HEK293 (cell line): ENCODE measurements around the gene SVOPL.

Experiments
- CTCF ChIA-PET: fragments of 350-600 bp; formaldehyde crosslinking; extraction: SDS; loops from one replicate; lab custom pipeline; 2021; ENCODE audit warnings: antibody characterized with exemption; lab: Yijun Ruan, JAX
- POLR2A ChIA-PET: fragments of 300-600 bp; formaldehyde crosslinking; extraction: SDS; loops from one replicate; lab custom pipeline; 2020; ENCODE audit warnings: antibody characterized with exemption, inconsistent platforms; lab: Yijun Ruan, JAX
- H3K27ac ChIP-seq: fragments of 200-500 bp; sonication (Bioruptor generic); 2 replicates; pipeline ENCODE4 v1.5.1; 2014; ENCODE audit warnings: low read depth, low read length, control low read depth, inconsistent platforms; ENCODE audit errors: extremely low read depth
- H3K36me3 ChIP-seq, 2 experiments: fragments of 200-500 bp in 1 of 2; sonication (Bioruptor generic) in 1 of 2; 1 replicate in 1 of 2; 2 replicates in 1 of 2; pipeline ENCODE4 v1.5.1; 2014 to 2017; ENCODE audit warnings: inconsistent platforms in 2 of 2, low read length in 2 of 2; ENCODE audit not compliant: control insufficient read depth in 2 of 2, insufficient read depth in 1 of 2
- H3K4me1 ChIP-seq: fragments of 200-500 bp; sonication (Bioruptor generic); 2 replicates; pipeline ENCODE4 v1.5.1; 2014; ENCODE audit warnings: mild to moderate bottlenecking, low read length, inconsistent platforms; ENCODE audit not compliant: control insufficient read depth, insufficient read depth
- H3K4me3 ChIP-seq: 2 replicates; pipeline ENCODE4 v1.5.1; 2011; ENCODE audit warnings: low read depth, mild to moderate bottlenecking, control low read depth, low read length, moderate library complexity
- H3K9me3 ChIP-seq: fragments of 200-500 bp; sonication (Bioruptor generic); 2 replicates; pipeline ENCODE4 v1.5.1; 2014; ENCODE audit warnings: low read depth, low read length, inconsistent platforms; ENCODE audit not compliant: control insufficient read depth, insufficient read depth
- HOXD13 ChIP-seq: sonication (generic); formaldehyde crosslinking; IDR thresholded peaks from 2 replicates; pipeline ENCODE4 v1.8.0; 2022; ENCODE audit warnings: missing genetic modification reagents, borderline replicate concordance
- KLF16 ChIP-seq: fragments of 450-650 bp; formaldehyde crosslinking; IDR thresholded peaks from 2 replicates; pipeline ENCODE4 v1.5.1; 2017; ENCODE audit warnings: missing biosample characterization, missing genetic modification characterization
- PRDM10 ChIP-seq: fragments of 450-650 bp; formaldehyde crosslinking; IDR thresholded peaks from 2 replicates; pipeline ENCODE4 v1.5.1; 2016; ENCODE audit warnings: missing biosample characterization, missing genetic modification characterization
- PRDM4 ChIP-seq: fragments of 450-650 bp; formaldehyde crosslinking; IDR thresholded peaks from 2 replicates; pipeline ENCODE4 v1.5.1; 2017; ENCODE audit warnings: missing biosample characterization, missing genetic modification characterization
- ZBTB11 ChIP-seq: fragments of 450-650 bp; formaldehyde crosslinking; conservative IDR thresholded peaks from 2 replicates; pipeline ENCODE4 v1.5.1; 2016; ENCODE audit warnings: low read depth, missing biosample characterization, missing genetic modification characterization
- ZNF174 ChIP-seq: fragments of 450-650 bp; formaldehyde crosslinking; IDR thresholded peaks from 2 replicates; pipeline ENCODE4 v1.5.0; 2017; ENCODE audit warnings: missing biosample characterization, mild to moderate bottlenecking, missing genetic modification characterization
- ZNF23 ChIP-seq: fragments of 450-650 bp; formaldehyde crosslinking; IDR thresholded peaks from 2 replicates; pipeline ENCODE4 v1.5.1; 2016; ENCODE audit warnings: missing biosample characterization, missing genetic modification characterization, borderline replicate concordance
- ZNF354C ChIP-seq: fragments of 450-650 bp; formaldehyde crosslinking; IDR thresholded peaks from 2 replicates; pipeline ENCODE4 v1.5.1; 2016; ENCODE audit warnings: missing biosample characterization, missing genetic modification characterization, low read depth, borderline replicate concordance
- ZNF544 ChIP-seq: fragments of 450-650 bp; formaldehyde crosslinking; IDR thresholded peaks from 2 replicates; pipeline ENCODE4 v1.5.0; 2017; ENCODE audit warnings: missing biosample characterization, missing genetic modification characterization
- ZNF560 ChIP-seq: fragments of 450-650 bp; formaldehyde crosslinking; IDR thresholded peaks from 2 replicates; pipeline ENCODE4 v1.5.1; 2017; ENCODE audit warnings: missing biosample characterization, missing genetic modification characterization, borderline replicate concordance
- ZNF571 ChIP-seq: fragments of 450-650 bp; formaldehyde crosslinking; IDR thresholded peaks from 2 replicates; pipeline ENCODE4 v1.5.0; 2017; ENCODE audit warnings: missing biosample characterization, missing genetic modification characterization
- ZNF658 ChIP-seq: fragments of 450-650 bp; formaldehyde crosslinking; IDR thresholded peaks from 2 replicates; pipeline ENCODE4; 2016; ENCODE audit warnings: missing biosample characterization, missing genetic modification characterization
- ZNF670 ChIP-seq: fragments of 450-650 bp; formaldehyde crosslinking; IDR thresholded peaks from 2 replicates; pipeline ENCODE4 v1.5.1; 2016; ENCODE audit warnings: missing biosample characterization, missing genetic modification characterization, low read depth
- ZSCAN16 ChIP-seq: fragments of 450-650 bp; formaldehyde crosslinking; IDR thresholded peaks from 2 replicates; pipeline ENCODE4 v1.5.1; 2016; ENCODE audit warnings: missing biosample characterization, missing genetic modification characterization
- ZXDB ChIP-seq: fragments of 450-650 bp; formaldehyde crosslinking; IDR thresholded peaks from 2 replicates; pipeline ENCODE4 v1.5.1; 2016; ENCODE audit warnings: missing biosample characterization, missing genetic modification characterization
- TF ChIP-seq, protein P1 (sequence below): fragments of 450-650 bp; formaldehyde crosslinking; IDR thresholded peaks from 2 replicates; pipeline ENCODE4 v1.5.1; 2016; ENCODE audit warnings: missing biosample characterization, missing genetic modification characterization, low read depth
- TF ChIP-seq, protein P2 (sequence below): fragments of 450-650 bp; formaldehyde crosslinking; IDR thresholded peaks from 2 replicates; pipeline ENCODE4 v1.5.1; 2016; ENCODE audit warnings: missing biosample characterization, missing genetic modification characterization

The SVOPL gene

DNA sequence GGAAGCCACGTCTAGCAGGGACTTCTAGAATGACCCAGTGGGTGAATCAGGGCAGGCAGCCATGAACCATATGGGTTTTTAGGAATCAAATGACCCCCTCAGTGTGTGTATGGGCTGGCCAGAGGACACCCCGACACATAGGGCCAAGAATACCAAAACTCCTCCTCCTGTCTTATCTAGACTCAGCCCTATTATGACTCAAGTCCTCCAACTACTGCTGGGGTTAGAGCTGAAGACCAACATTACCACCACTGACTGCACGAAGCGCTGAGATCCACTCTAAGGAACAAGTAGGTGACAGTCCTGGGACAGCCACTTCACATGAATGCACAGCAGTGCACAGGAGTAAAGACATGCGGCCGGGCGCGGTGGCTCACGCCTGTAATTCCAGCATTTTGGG lies 11.5 kb upstream of the SVOPL start (continued):
- TF ChIP-seq KLF16 (tag by site-specific recombination) (no peak), ZBTB11 (tag by site-specific recombination) (no peak), ZNF544 (no peak)
- TF ChIP-seq, all 188 proteins: peak for 0

DNA sequence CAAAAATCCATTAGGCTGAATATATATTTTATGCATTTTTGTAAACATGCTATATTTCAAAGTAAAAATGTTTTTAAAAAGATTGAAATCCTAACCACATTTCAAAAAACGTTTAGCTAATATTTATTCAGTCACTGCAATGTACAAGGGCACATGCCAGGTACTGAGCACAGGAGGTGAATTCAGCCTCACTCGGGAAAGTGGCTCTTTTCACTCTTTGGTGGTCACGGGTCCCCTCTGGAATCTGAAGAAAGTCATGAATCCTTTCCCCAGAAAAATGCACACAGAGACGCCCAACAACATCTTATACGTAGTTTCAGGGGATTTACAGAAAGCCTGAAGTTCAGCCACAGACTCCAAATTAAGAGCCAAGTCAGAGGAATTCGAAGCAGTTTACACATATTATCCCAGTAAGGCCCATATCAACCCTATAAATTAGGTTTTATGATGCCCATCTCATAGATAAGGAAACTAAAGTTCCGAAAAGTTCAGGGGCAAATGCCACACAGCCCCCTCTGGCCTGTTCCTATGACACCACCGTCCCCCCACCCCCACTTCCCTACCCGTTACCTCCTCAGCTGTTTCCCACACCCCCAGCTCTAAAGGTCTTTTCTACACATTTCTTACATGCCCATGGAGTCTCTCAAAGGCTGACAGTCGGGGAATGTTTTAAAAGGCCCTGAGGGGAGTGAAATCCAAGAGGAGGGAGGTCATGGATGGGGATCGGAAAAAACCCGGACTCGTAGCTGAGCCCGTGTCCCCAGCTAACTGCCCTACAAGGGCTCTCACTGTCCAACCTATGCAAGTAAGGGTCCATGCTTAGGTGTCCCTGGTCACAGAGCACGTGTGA lies 9.6 kb upstream of the SVOPL start:
- ChIA-PET CTCF (interaction anchor here (0.6 kb wide), 1 partner anchor 1804 kb away, joined by 4 read pairs; no protein-coding TSS in a partner anchor), POLR2A (no interaction called here)
- H3K9me3 ChIP-seq: no peaks in the 10 kb centered on the region
- no peaks in the 10 kb centered on the region for H3K36me3 ChIP-seq
- TF ChIP-seq ZNF23: no peak
- no peak for TF ChIP-seq ZNF544
- TF ChIP-seq ZNF174 (tag by site-specific recombination): no peak
- no peak for TF ChIP-seq HOXD13 (CRISPR knock-in tag)
- TF ChIP-seq ZNF658 (tag by site-specific recombination): no peak
- TF ChIP-seq ZNF670 (tag by site-specific recombination): no peak
- TF ChIP-seq, protein P1, sequence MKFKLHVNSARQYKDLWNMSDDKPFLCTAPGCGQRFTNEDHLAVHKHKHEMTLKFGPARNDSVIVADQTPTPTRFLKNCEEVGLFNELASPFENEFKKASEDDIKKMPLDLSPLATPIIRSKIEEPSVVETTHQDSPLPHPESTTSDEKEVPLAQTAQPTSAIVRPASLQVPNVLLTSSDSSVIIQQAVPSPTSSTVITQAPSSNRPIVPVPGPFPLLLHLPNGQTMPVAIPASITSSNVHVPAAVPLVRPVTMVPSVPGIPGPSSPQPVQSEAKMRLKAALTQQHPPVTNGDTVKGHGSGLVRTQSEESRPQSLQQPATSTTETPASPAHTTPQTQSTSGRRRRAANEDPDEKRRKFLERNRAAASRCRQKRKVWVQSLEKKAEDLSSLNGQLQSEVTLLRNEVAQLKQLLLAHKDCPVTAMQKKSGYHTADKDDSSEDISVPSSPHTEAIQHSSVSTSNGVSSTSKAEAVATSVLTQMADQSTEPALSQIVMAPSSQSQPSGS (tag by site-specific recombination): no peak
- no peak for TF ChIP-seq ZSCAN16 (tag by site-specific recombination)
- no peak for TF ChIP-seq ZNF560 (tag by site-specific recombination)
- TF ChIP-seq PRDM10 (tag by site-specific recombination): no peak
- no peak for TF ChIP-seq ZNF571 (tag by site-specific recombination)
- no peak overlapping the region for H3K4me3 ChIP-seq
- no peaks in the 10 kb centered on the region for H3K4me1 ChIP-seq
- H3K27ac ChIP-seq: no peak overlapping the region

DNA sequence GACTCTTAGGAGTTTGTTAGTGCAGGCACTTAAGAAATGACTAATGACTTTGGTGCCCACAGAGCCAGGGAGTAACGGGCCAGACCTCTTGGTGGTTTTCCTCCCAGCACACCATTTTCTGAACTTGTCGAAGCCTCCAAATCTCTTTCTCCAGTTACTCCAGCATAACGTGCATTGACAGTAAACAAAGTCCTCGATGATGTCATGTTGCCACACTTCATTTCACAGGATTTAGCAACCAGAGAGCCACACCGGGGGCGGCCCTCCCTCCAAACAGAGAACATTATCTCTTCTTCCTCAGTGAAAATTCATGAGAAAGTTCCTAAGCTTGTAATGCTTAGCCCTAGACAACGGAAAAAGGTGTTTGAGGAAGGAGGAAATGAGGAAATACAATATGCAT lies 4.0 kb upstream of the SVOPL start:
- POLR2A ChIA-PET: no interaction called here
- no peak for TF ChIP-seq PRDM4
- no peak for TF ChIP-seq ZNF354C (tag by site-specific recombination)
- TF ChIP-seq ZXDB (tag by site-specific recombination): no peak
- TF ChIP-seq, protein P2, sequence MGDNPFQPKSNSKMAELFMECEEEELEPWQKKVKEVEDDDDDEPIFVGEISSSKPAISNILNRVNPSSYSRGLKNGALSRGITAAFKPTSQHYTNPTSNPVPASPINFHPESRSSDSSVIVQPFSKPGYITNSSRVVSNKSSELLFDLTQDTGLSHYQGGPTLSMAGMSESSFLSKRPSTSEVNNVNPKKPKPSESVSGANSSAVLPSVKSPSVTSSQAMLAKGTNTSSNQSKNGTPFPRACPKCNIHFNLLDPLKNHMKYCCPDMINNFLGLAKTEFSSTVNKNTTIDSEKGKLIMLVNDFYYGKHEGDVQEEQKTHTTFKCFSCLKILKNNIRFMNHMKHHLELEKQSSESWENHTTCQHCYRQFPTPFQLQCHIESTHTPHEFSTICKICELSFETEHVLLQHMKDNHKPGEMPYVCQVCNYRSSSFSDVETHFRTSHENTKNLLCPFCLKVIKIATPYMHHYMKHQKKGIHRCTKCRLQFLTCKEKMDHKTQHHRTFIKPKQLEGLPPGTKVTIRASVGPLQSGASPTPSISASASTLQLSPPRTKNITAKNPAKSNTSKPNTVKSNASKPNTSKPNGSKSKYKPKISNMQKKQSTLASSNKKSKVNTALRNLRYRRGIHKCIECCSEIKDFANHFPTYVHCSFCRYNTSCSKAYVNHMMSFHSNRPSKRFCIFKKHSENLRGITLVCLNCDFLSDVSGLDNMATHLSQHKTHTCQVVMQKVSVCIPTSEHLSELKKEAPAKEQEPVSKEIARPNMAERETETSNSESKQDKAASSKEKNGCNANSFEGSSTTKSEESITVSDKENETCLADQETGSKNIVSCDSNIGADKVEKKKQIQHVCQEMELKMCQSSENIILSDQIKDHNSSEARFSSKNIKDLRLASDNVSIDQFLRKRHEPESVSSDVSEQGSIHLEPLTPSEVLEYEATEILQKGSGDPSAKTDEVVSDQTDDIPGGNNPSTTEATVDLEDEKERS (tag by site-specific recombination): no peak

More for the DNA sequence above, 4.0 kb upstream of the SVOPL start:
- H3K4me1 ChIP-seq: no peaks in the 10 kb centered on the region
- no peaks in the 10 kb centered on the region for H3K36me3 ChIP-seq
- H3K4me3 ChIP-seq: no peak overlapping the region
- CTCF ChIA-PET: interaction anchor here (1.0 kb wide), 1 partner anchor 22 kb away, joined by 4 read pairs; no protein-coding TSS in a partner anchor
- no peaks in the 10 kb centered on the region for H3K9me3 ChIP-seq
- H3K27ac ChIP-seq: no peak overlapping the region
